ENCODE data around the gene CGAS.

GRCh38 chr6:73477407-73477806 is 25.3 kb upstream of the CGAS start:
- TF ChIP-seq, protein P1, sequence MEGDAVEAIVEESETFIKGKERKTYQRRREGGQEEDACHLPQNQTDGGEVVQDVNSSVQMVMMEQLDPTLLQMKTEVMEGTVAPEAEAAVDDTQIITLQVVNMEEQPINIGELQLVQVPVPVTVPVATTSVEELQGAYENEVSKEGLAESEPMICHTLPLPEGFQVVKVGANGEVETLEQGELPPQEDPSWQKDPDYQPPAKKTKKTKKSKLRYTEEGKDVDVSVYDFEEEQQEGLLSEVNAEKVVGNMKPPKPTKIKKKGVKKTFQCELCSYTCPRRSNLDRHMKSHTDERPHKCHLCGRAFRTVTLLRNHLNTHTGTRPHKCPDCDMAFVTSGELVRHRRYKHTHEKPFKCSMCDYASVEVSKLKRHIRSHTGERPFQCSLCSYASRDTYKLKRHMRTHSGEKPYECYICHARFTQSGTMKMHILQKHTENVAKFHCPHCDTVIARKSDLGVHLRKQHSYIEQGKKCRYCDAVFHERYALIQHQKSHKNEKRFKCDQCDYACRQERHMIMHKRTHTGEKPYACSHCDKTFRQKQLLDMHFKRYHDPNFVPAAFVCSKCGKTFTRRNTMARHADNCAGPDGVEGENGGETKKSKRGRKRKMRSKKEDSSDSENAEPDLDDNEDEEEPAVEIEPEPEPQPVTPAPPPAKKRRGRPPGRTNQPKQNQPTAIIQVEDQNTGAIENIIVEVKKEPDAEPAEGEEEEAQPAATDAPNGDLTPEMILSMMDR (IDR thresholded peaks at IDR 0.05; ENCODE audit: low read depth, low read length): no peak
- TF ChIP-seq EZH2phosphoT487 (IDR thresholded peaks at IDR 0.05; ENCODE audit: low read depth): no peak
